ENCODE data around the gene EXOSC6. TPM values are rescaled to one million over a fixed set of nuclear protein-coding genes. Genes with fewer than 3 reads are reported as not detected.
"Not testable (repeated sequence)": the region's sequence is repeated elsewhere in the genome, so short reads cannot be mapped to it uniquely, and the experiment has no call there.

The EXOSC6 gene
- polyA plus RNA-seq, 3 donors, result 1.7 to 6.4 (median 4.1) TPM

GRCh38 chr16:70250748-70251628 lies 752 bp downstream of the EXOSC6 start:
- intact Hi-C loops (cut with micrococcal nuclease), result no loop called here
- H3K9me3 ChIP-seq (replicated peaks in 1 of 2; ENCODE audit: control insufficient read depth in 1 of 2, insufficient read depth in 1 of 2, low read length in 2 of 2), result no peaks in the 10 kb centered on the region
- Mint-ChIP-seq H3K27ac (peak overlapping the region in 3 of 7 donors; percentile 9 to 59 (median 57)), H3K4me3 (peak overlapping the region; percentile 77 to 87), H3K27me3 (ENCODE audit: low read depth in 3 of 3) (no peaks in the 10 kb centered on the region), H3K9me3 (peaks cover 0 to 4% (median 0%) of the 10 kb centered on the region in 7 donors), H3K4me1 (peaks cover 24% of the 10 kb centered on the region), H3K36me3 (peaks cover 18 to 42% of the 10 kb centered on the region in 2 donors)
- peaks cover 11 to 20% of the 10 kb centered on the region in 2 donors for H3K4me1 ChIP-seq (ENCODE audit: control insufficient read depth in 1 of 2, insufficient read depth in 2 of 2, low read length in 2 of 2)
- H3K79me2 ChIP-seq (ENCODE audit: insufficient read depth, low read length), result peaks cover 33% of the 10 kb centered on the region
- peak overlapping the region; percentile 57 to 83 for H3K27ac ChIP-seq (ENCODE audit: low read depth in 1 of 2, low read length in 2 of 2)
- no peaks in the 10 kb centered on the region for H3K27me3 ChIP-seq (ENCODE audit: control insufficient read depth in 2 of 2, insufficient read depth in 2 of 2, low read length in 2 of 2)
- H2AFZ ChIP-seq (ENCODE audit: insufficient read depth, low read depth, low read length, poor library complexity, severe bottlenecking), result peak overlapping the region; percentile 76
- DNase-seq, result peak; percentile 5 to 48 (median 12)
- peaks cover 16% of the 10 kb centered on the region for H4K20me1 ChIP-seq (ENCODE audit: insufficient read depth, low read length)
- peak overlapping the region; percentile 89 for H3K9ac ChIP-seq (ENCODE audit: insufficient read depth, low read length, poor library complexity, severe bottlenecking)
- no peak for TF ChIP-seq CTCF (IDR thresholded peaks at IDR 0.05)
- H3K4me3 ChIP-seq (replicated peaks in 1 of 3; ENCODE audit: low read depth in 2 of 3, low read length in 3 of 3), result peak overlapping the region; percentile 38 to 86 (median 81)
- H3K4me2 ChIP-seq (replicated peaks; ENCODE audit: extremely low read depth, low read length, poor library complexity, severe bottlenecking), result peak overlapping the region; percentile 88
- peaks cover 9 to 18% of the 10 kb centered on the region in 2 donors for H3K36me3 ChIP-seq (replicated peaks in 1 of 2; ENCODE audit: control insufficient read depth in 1 of 2, insufficient read depth in 2 of 2, low read length in 2 of 2)
- WGBS (ENCODE audit: insufficient coverage), result 2% methylated on average over 92 of the region's 92 CpGs

- DNase-seq; H3K4me3 Mint-ChIP-seq; H3K27me3 ChIP-seq (ENCODE audit: control insufficient read depth in 2 of 2, insufficient read depth in 2 of 2, low read length in 2 of 2); H3K27me3 Mint-ChIP-seq (ENCODE audit: low read depth in 3 of 3); H3K9ac ChIP-seq (ENCODE audit: insufficient read depth, low read length, poor library complexity, severe bottlenecking); H3K27ac ChIP-seq (ENCODE audit: low read depth in 1 of 2, low read length in 2 of 2); H3K4me2 ChIP-seq (replicated peaks; ENCODE audit: extremely low read depth, low read length, poor library complexity, severe bottlenecking); H3K4me3 ChIP-seq (replicated peaks in 1 of 3; ENCODE audit: low read depth in 2 of 3, low read length in 3 of 3); H2AFZ ChIP-seq (ENCODE audit: insufficient read depth, low read depth, low read length, poor library complexity, severe bottlenecking); intact Hi-C loops (cut with micrococcal nuclease); H3K36me3 ChIP-seq (replicated peaks in 1 of 2; ENCODE audit: control insufficient read depth in 1 of 2, insufficient read depth in 2 of 2, low read length in 2 of 2); H3K27ac Mint-ChIP-seq; H3K9me3 ChIP-seq (replicated peaks in 1 of 2; ENCODE audit: control insufficient read depth in 1 of 2, insufficient read depth in 1 of 2, low read length in 2 of 2); H3K9me3 Mint-ChIP-seq: not testable (repeated sequence)
- peaks cover 11 to 20% of the 10 kb centered on the region in 2 donors for H3K4me1 ChIP-seq (ENCODE audit: control insufficient read depth in 1 of 2, insufficient read depth in 2 of 2, low read length in 2 of 2)
- no CpG with 5 or more reads among the region's 4 CpGs for WGBS (ENCODE audit: insufficient coverage)
- peaks cover 26% of the 10 kb centered on the region for H3K4me1 Mint-ChIP-seq
- H3K36me3 Mint-ChIP-seq, result peaks cover 10 to 29% of the 10 kb centered on the region in 2 donors
- H3K79me2 ChIP-seq (ENCODE audit: insufficient read depth, low read length), result peaks cover 33% of the 10 kb centered on the region
- peaks cover 16% of the 10 kb centered on the region for H4K20me1 ChIP-seq (ENCODE audit: insufficient read depth, low read length)
Measured at GRCh38 chr16:70249697-70250096, 2.0 kb downstream of the EXOSC6 start.

GRCh38 chr16:70238773-70239172 lies 13.0 kb downstream of the EXOSC6 start:
- H2AFZ ChIP-seq (ENCODE audit: insufficient read depth, low read depth, low read length, poor library complexity, severe bottlenecking); H3K27me3 ChIP-seq (ENCODE audit: control insufficient read depth in 2 of 2, insufficient read depth in 2 of 2, low read length in 2 of 2); H3K4me3 Mint-ChIP-seq; H3K27ac ChIP-seq (ENCODE audit: low read depth in 1 of 2, low read length in 2 of 2); H3K79me2 ChIP-seq (ENCODE audit: insufficient read depth, low read length); H3K9me3 Mint-ChIP-seq; H3K4me1 ChIP-seq (ENCODE audit: control insufficient read depth in 1 of 2, insufficient read depth in 2 of 2, low read length in 2 of 2); H3K9ac ChIP-seq (ENCODE audit: insufficient read depth, low read length, poor library complexity, severe bottlenecking); intact Hi-C loops (cut with micrococcal nuclease); H4K20me1 ChIP-seq (ENCODE audit: insufficient read depth, low read length); H3K4me1 Mint-ChIP-seq; H3K4me2 ChIP-seq (replicated peaks; ENCODE audit: extremely low read depth, low read length, poor library complexity, severe bottlenecking); H3K9me3 ChIP-seq (replicated peaks in 1 of 2; ENCODE audit: control insufficient read depth in 1 of 2, insufficient read depth in 1 of 2, low read length in 2 of 2); H3K27me3 Mint-ChIP-seq (ENCODE audit: low read depth in 3 of 3); H3K4me3 ChIP-seq (replicated peaks in 1 of 3; ENCODE audit: low read depth in 2 of 3, low read length in 3 of 3); H3K27ac Mint-ChIP-seq: not testable (repeated sequence)
- peaks cover 6 to 11% of the 10 kb centered on the region in 2 donors for H3K36me3 ChIP-seq (replicated peaks in 1 of 2; ENCODE audit: control insufficient read depth in 1 of 2, insufficient read depth in 2 of 2, low read length in 2 of 2)
- peaks cover 13 to 32% of the 10 kb centered on the region in 2 donors for H3K36me3 Mint-ChIP-seq
- peak; percentile 21 to 57 (median 38) for DNase-seq

- H3K9me3 Mint-ChIP-seq; H3K4me1 ChIP-seq (ENCODE audit: control insufficient read depth in 1 of 2, insufficient read depth in 2 of 2, low read length in 2 of 2); H3K4me2 ChIP-seq (replicated peaks; ENCODE audit: extremely low read depth, low read length, poor library complexity, severe bottlenecking); H3K27ac ChIP-seq (ENCODE audit: low read depth in 1 of 2, low read length in 2 of 2); H2AFZ ChIP-seq (ENCODE audit: insufficient read depth, low read depth, low read length, poor library complexity, severe bottlenecking); H3K9me3 ChIP-seq (replicated peaks in 1 of 2; ENCODE audit: control insufficient read depth in 1 of 2, insufficient read depth in 1 of 2, low read length in 2 of 2); DNase-seq; intact Hi-C loops (cut with micrococcal nuclease); H3K9ac ChIP-seq (ENCODE audit: insufficient read depth, low read length, poor library complexity, severe bottlenecking); H3K4me3 ChIP-seq (replicated peaks in 1 of 3; ENCODE audit: low read depth in 2 of 3, low read length in 3 of 3); H3K79me2 ChIP-seq (ENCODE audit: insufficient read depth, low read length); H3K4me3 Mint-ChIP-seq; H4K20me1 ChIP-seq (ENCODE audit: insufficient read depth, low read length); H3K4me1 Mint-ChIP-seq; H3K27ac Mint-ChIP-seq; H3K27me3 ChIP-seq (ENCODE audit: control insufficient read depth in 2 of 2, insufficient read depth in 2 of 2, low read length in 2 of 2); H3K27me3 Mint-ChIP-seq (ENCODE audit: low read depth in 3 of 3): not testable (repeated sequence)
- WGBS (ENCODE audit: insufficient coverage), result no CpG with 5 or more reads among the region's 3 CpGs
- peaks cover 17 to 51% of the 10 kb centered on the region in 2 donors for H3K36me3 ChIP-seq (replicated peaks in 1 of 2; ENCODE audit: control insufficient read depth in 1 of 2, insufficient read depth in 2 of 2, low read length in 2 of 2)
- peaks cover 39 to 56% of the 10 kb centered on the region in 2 donors for H3K36me3 Mint-ChIP-seq
Measured at GRCh38 chr16:70231831-70232230, 19.9 kb downstream of the EXOSC6 start.
